GM10248 (cell line): ENCODE data around the gene ADAT2.

Experiments
- CTCF ChIA-PET: fragments of 300-600 bp; sonication (Branson Sonifier 250); formaldehyde crosslinking; extraction: SDS; loops from one replicate; lab custom pipeline; 2021; ENCODE audit warnings: antibody characterized with exemption; lab: Yijun Ruan, JAX
- POLR2A ChIA-PET: fragments of 350-650 bp; sonication (Branson Sonifier 250); formaldehyde crosslinking; extraction: SDS; loops from one replicate; lab custom pipeline; 2020; ENCODE audit warnings: antibody characterized with exemption; lab: Yijun Ruan, JAX
- DNase-seq: peaks from one replicate; pipeline ENCODE4 v3.0.0; 2012; ENCODE audit errors: extremely low spot score
- CTCF ChIP-seq: IDR thresholded peaks from 2 replicates; pipeline ENCODE4 v1.5.1; 2012; ENCODE audit warnings: mild to moderate bottlenecking, low read depth; ENCODE audit errors: extremely low read depth, missing control alignments, control extremely low read depth

The ADAT2 gene

DNA sequence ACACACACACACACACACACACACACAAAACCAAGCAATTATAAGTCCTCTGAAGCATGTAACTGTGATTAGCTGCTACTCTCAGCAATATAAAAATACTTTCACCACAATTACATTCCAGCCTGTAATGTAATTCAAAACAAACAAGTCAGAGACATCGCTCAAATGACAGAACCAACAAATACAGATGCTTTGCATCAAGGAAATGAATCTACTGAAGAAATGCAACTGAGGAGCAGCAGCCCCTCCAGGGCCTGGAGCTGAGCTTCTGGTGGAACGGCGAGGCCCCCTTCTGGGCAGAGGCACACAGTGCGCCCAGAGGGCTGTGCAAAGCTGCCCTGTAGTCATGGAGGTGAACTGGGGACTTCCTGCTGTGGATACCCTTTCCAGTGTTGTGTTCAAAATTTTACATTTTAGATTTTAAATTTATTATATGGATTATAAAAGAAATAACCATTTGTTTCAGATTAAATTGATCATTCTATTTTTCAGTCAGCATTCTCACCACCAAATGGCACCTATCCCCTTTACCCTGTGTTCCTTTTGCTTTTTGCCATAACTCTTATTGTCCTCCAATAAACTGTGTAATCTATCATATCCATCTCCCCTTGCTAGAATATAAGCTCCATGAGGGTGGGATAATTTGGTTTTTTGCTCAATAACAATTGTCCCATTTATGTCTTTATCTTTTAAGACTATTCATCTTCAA lies 23.2 kb downstream of the ADAT2 start:
- peak; percentile 97 for TF ChIP-seq CTCF
- peak; percentile 76 for DNase-seq
- ChIA-PET POLR2A (no interaction called here), CTCF (interaction anchor here (0.8 to 6.7 kb wide), 55 partner anchors 8 to 951 kb away, joined by 3 to 75 read pairs (median 4); partner anchors contain the start of genes ADAT2 and PEX3)

DNA sequence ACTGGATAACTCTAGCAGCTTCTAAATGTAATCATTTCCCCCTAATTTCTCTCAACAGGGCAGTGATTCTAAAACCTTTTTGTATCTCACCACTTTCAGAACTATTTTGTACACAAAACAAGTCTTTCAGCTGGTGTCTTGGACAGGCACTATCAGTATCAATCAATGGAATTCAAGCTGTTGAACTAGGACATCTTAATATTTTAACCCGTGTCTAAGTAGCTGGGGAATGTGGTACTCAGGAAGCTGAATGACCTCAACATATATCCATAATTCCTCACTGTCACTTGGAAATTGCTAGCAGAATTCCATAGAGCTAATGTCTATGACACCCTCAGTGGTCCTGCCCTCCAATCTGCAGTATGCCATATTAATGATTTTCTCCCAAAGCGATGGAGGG lies 24.5 kb downstream of the ADAT2 start:
- ChIA-PET CTCF (interaction anchor here (0.8 to 6.7 kb wide), 19 partner anchors 9 to 950 kb away, joined by 3 to 75 read pairs (median 5); partner anchors contain the start of genes ADAT2 and PEX3), POLR2A (no interaction called here)
- no peak for TF ChIP-seq CTCF
- no peak for DNase-seq

DNA sequence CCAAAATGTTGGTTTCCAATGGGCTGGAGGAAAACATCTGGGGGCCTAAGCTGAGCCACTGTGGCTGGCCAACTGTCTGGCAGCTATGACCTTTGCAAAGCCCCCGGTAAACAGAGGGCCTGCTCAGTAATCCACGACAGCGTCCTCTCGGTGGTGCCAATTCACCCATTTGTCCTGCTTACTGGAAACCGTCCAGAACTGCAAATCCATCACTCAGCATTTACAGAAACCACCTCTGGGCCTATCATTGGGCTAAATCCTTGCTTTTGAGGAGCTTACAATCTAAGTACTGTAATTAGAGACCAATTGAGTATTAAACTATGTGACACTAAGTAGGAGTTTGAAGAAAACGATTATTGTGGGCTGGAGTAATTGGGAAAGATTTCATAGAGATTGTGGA lies 31.0 kb downstream of the ADAT2 start:
- no peak for DNase-seq
- CTCF ChIA-PET, result no interaction called here
- TF ChIP-seq CTCF, result no peak
- POLR2A ChIA-PET, result no interaction called here

DNA sequence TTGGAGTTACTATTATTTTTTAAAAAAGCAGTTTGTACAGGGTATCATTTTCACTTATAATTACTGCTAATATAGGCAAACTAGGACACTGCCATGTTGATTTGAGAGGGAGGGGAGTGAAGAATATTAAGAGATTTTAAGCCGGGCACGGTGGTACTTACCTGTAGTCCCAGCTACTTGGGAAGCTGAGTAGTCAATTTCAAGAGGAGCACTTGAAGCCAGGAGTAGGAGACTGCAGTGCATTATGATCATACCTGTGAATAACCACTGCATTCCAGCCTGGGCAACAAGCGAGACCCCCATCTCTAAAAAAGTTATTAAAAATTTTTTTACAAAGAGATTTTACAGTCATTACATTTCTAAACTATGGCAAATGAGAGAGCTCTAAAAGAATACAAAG lies 35.7 kb downstream of the ADAT2 start:
- ChIA-PET POLR2A (no interaction called here), CTCF (interaction anchor here (1.7 to 4.3 kb wide), 3 partner anchors 13 to 722 kb away, joined by 5 to 45 read pairs (median 6); no protein-coding TSS in a partner anchor)
- no peak for TF ChIP-seq CTCF
- no peak for DNase-seq

DNA sequence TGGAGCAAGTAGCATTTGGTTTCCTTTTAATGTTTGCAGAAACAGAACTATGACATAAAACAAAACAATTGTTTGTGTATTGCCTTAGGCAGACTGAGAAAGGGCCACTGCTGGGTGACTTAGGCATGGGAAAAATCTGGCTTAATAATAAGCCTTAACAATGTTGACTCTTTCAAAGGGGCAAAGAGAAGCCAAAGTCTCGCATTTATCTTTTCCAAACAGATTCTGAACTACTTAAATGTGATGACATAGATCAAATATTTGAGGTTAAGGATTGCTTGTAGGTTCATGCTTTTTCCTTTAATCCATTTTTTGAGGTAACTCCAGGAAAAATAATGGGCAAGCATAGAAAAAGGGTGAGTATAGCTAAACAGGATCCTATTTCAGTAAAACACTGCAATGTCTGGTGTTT lies 39.6 kb downstream of the ADAT2 start:
- ChIA-PET POLR2A (no interaction called here), CTCF (interaction anchor here (0.6 kb wide), 1 partner anchor 275 kb away, joined by 3 read pairs; no protein-coding TSS in a partner anchor)
- TF ChIP-seq CTCF, result no peak

GRCh38 chr6:143408787-143409162 lies 41.7 kb downstream of the ADAT2 start:
- TF ChIP-seq CTCF, result no peak
- ChIA-PET POLR2A (no interaction called here), CTCF (interaction anchor here (1.3 kb wide), 1 partner anchor 19 kb away, joined by 4 read pairs; no protein-coding TSS in a partner anchor)
- no peak for DNase-seq

More for the DNA sequence above, 39.6 kb downstream of the ADAT2 start:
- no peak for DNase-seq
